ENCODE data around the gene TIMM21.
A peak's percentile ranks its signal among the peaks of the same experiment; 100 is the strongest.

Gene TIMM21

GRCh38 chr18:74153793-74154192, 5.5 kb downstream of the TIMM21 start:
- Histone ChIP-seq H3K4me1 (ENCODE audit: insufficient read depth, low read length, poor library complexity, severe bottlenecking) (peaks cover 35% of the 10 kb centered on the region), H4K20me1 (ENCODE audit: insufficient read depth, low read length, poor library complexity, severe bottlenecking) (peaks cover 17% of the 10 kb centered on the region), H3K4me3 (ENCODE audit: low read length, poor library complexity, severe bottlenecking) (peak overlapping the region; percentile 30), H3K79me2 (ENCODE audit: insufficient read depth, low read length) (peaks cover 54% of the 10 kb centered on the region), H3K9me3 (ENCODE audit: insufficient read depth, low read depth, low read length) (no peaks in the 10 kb centered on the region), H3K9ac (ENCODE audit: low read depth, low read length, poor library complexity, severe bottlenecking) (no peak overlapping the region), H3K9me2 (replicated peaks; ENCODE audit: low read depth, low read length) (no peaks in the 10 kb centered on the region), H3K4me2 (ENCODE audit: low read depth, low read length, poor library complexity, severe bottlenecking) (peak overlapping the region; percentile 84), H3F3A (ENCODE audit: low read depth) (no peaks in the 10 kb centered on the region), H3K36me3 (ENCODE audit: insufficient read depth, low read length) (peaks cover 40% of the 10 kb centered on the region), H2AFZ (ENCODE audit: low read length) (no peak overlapping the region), H3K27me3 (ENCODE audit: insufficient read depth, low read length, poor library complexity, severe bottlenecking) (no peaks in the 10 kb centered on the region)
- TF ChIP-seq CTCF (conservative IDR thresholded peaks at IDR 0.05; ENCODE audit: low read length) = no peak
- TF ChIP-seq EZH2phosphoT487 (IDR thresholded peaks at IDR 0.05; ENCODE audit: borderline replicate concordance) = no peak

- no peak overlapping the region for H3K4me3 ChIP-seq (ENCODE audit: low read length, poor library complexity, severe bottlenecking)
- no peak overlapping the region for H2AFZ ChIP-seq (ENCODE audit: low read length)
- H3F3A ChIP-seq (ENCODE audit: low read depth) = no peaks in the 10 kb centered on the region
- H3K9ac ChIP-seq (ENCODE audit: low read depth, low read length, poor library complexity, severe bottlenecking) = no peak overlapping the region
- H3K9me3 ChIP-seq (ENCODE audit: insufficient read depth, low read depth, low read length) = no peaks in the 10 kb centered on the region
- H4K20me1 ChIP-seq (ENCODE audit: insufficient read depth, low read length, poor library complexity, severe bottlenecking) = peaks cover 17% of the 10 kb centered on the region
- TF ChIP-seq CTCF (conservative IDR thresholded peaks at IDR 0.05; ENCODE audit: low read length) = no peak
- TF ChIP-seq EZH2phosphoT487 (IDR thresholded peaks at IDR 0.05; ENCODE audit: borderline replicate concordance) = no peak
- peaks cover 45% of the 10 kb centered on the region for H3K79me2 ChIP-seq (ENCODE audit: insufficient read depth, low read length)
- peaks cover 45% of the 10 kb centered on the region for H3K36me3 ChIP-seq (ENCODE audit: insufficient read depth, low read length)
- H3K4me1 ChIP-seq (ENCODE audit: insufficient read depth, low read length, poor library complexity, severe bottlenecking) = peaks cover 28% of the 10 kb centered on the region
- no peaks in the 10 kb centered on the region for H3K27me3 ChIP-seq (ENCODE audit: insufficient read depth, low read length, poor library complexity, severe bottlenecking)
- no peaks in the 10 kb centered on the region for H3K9me2 ChIP-seq (replicated peaks; ENCODE audit: low read depth, low read length)
- no peak overlapping the region for H3K4me2 ChIP-seq (ENCODE audit: low read depth, low read length, poor library complexity, severe bottlenecking)
Observed at GRCh38 chr18:74154716-74155115, 6.4 kb downstream of the TIMM21 start.

- Histone ChIP-seq H3K27me3 (ENCODE audit: insufficient read depth, low read length, poor library complexity, severe bottlenecking) (no peaks in the 10 kb centered on the region), H3K9ac (ENCODE audit: low read depth, low read length, poor library complexity, severe bottlenecking) (no peak overlapping the region), H3K9me3 (ENCODE audit: insufficient read depth, low read depth, low read length) (no peaks in the 10 kb centered on the region)
Observed at GRCh38 chr18:74155276-74155675, 7.0 kb downstream of the TIMM21 start.

More at GRCh38 chr18:74155276-74155675, 7.0 kb downstream of the TIMM21 start:
- Histone ChIP-seq H3K9me2 (replicated peaks; ENCODE audit: low read depth, low read length) (no peaks in the 10 kb centered on the region), H4K20me1 (ENCODE audit: insufficient read depth, low read length, poor library complexity, severe bottlenecking) (peaks cover 17% of the 10 kb centered on the region), H3F3A (ENCODE audit: low read depth) (no peaks in the 10 kb centered on the region), H3K4me3 (ENCODE audit: low read length, poor library complexity, severe bottlenecking) (no peak overlapping the region), H3K4me2 (ENCODE audit: low read depth, low read length, poor library complexity, severe bottlenecking) (no peak overlapping the region), H3K36me3 (ENCODE audit: insufficient read depth, low read length) (peaks cover 48% of the 10 kb centered on the region), H3K79me2 (ENCODE audit: insufficient read depth, low read length) (peaks cover 39% of the 10 kb centered on the region), H2AFZ (ENCODE audit: low read length) (no peak overlapping the region), H3K4me1 (ENCODE audit: insufficient read depth, low read length, poor library complexity, severe bottlenecking) (peaks cover 22% of the 10 kb centered on the region)
- TF ChIP-seq EZH2phosphoT487 (IDR thresholded peaks at IDR 0.05; ENCODE audit: borderline replicate concordance) (no peak), CTCF (conservative IDR thresholded peaks at IDR 0.05; ENCODE audit: low read length) (no peak)
